Medulla oblongata (tissue), 1 donor: ENCODE measurements around the gene CNP.
"Not testable (repeated sequence)": the region's sequence is repeated elsewhere in the genome, so short reads cannot be mapped to it uniquely, and the experiment has no call there.

Experiments
- DNase-seq: peaks from one replicate; pipeline ENCODE4 v3.0.0-alpha.2; 2015; ENCODE audit errors: extremely low spot score

The CNP gene

GRCh38 chr17:42002792-42003301 lies 36.3 kb downstream of the CNP start:
- peak; percentile 66 for DNase-seq

DNA sequence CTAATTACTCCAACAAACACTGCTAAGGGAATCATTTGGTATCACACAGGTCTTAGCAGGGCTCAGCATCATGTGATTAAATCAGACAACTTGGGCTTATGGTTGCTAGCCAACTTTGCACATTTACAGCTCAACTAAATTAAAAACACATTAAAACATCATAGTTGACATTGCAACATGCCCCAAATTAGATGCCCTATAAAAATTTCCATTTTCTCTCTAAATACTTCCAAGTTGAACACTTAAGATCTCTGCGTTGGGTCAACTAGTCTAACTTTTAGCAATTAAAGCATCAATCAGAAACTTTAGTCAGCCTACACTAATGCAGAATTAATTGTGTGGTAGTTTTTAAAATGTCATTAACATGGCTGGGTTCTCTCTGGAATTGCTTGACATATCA lies 38.6 kb downstream of the CNP start:
- no peak for DNase-seq

DNA sequence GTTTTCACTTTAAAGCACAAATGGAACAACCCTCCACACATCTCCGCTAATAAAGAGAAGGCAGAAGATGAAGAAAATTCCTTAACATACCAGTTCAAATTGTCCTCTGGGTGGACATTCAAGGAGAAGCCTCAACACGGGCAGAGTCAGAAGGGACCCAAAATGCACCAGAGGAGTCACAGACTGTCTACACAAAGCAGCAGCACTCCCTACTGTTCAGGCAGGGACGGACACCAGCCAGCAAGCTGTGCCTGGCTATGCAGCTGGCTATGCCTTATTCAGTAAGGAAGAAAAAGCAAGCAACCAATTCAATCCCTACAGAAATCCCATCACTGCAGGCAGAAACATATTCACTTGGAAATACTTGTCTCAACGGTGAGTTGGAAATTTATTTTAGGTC lies 42.6 kb downstream of the CNP start:
- peak; percentile 88 for DNase-seq

GRCh38 chr17:42010266-42010680 lies 43.7 kb downstream of the CNP start:
- DNase-seq, result not testable (repeated sequence)

DNA sequence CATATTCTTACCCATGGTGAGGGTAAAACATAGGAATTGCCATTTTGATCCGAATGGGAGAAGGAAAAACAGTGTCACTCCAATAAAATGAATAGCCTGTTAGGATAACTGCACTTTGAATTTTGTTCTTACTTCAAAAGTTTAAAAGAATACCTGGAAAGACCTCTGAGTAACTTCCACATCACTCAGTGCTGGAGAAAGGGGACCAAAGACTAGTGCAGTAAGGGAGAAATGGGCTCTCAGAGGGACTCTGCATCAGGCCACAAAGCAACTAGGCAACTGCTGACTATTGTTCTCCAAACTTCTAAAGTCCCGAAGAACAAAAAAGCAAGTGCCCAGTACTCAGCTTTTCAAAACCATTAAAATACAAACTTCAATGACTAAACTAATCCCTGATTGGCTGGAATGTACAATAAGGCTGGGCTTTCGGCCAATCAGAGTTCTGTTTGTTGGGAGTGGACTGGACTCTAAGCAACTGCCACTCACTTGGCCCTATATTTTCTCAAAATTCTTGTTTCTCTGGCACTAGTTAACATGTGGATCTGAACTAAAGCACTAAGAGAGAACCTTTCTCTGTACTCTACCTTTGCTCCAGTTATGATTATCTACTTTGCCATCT lies 44.4 kb downstream of the CNP start:
- no peak for DNase-seq

DNA sequence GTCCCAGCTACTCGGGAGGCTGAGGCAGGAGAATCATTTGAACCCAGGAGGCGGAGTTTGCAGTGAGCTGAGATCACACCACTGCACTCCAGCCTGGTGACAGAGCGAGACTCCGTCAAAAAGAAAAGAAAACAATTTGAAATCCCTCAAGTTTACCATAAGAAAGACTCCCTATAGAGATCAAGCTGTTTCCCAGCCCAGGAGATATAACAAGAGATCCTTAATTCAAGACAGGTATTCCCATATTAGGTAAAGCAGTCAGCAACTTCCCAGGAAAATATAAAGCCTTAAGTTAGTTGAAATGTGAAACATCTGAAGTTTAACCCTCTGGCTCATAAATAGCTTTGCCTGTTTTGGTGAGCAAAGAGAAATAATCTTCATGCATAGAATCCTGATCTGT lies 45.8 kb downstream of the CNP start:
- DNase-seq, result not testable (repeated sequence)

GRCh38 chr17:42013740-42014139 lies 47.1 kb downstream of the CNP start:
- DNase-seq, result not testable (repeated sequence)

DNA sequence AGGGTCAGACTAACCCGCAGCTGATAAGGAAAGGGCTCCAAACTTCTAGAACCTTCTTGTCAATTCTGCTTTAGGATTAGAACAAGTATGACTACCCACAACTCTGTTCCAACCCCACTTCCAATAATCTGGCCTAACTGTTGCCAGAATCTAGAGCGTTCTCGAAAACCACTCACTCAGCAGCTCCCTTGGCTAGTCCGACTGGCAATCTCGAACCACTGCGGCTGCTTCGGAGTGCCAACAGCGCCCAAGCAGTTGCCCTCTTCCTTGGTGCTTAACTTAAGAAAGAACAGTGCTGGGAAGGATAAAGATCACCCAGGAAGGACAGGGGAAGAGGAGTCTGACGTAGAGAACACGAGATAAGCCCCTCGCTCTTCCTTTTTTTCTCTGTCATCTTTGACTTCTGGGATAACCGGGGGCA lies 49.8 kb downstream of the CNP start:
- peak; percentile 60 for DNase-seq

DNA sequence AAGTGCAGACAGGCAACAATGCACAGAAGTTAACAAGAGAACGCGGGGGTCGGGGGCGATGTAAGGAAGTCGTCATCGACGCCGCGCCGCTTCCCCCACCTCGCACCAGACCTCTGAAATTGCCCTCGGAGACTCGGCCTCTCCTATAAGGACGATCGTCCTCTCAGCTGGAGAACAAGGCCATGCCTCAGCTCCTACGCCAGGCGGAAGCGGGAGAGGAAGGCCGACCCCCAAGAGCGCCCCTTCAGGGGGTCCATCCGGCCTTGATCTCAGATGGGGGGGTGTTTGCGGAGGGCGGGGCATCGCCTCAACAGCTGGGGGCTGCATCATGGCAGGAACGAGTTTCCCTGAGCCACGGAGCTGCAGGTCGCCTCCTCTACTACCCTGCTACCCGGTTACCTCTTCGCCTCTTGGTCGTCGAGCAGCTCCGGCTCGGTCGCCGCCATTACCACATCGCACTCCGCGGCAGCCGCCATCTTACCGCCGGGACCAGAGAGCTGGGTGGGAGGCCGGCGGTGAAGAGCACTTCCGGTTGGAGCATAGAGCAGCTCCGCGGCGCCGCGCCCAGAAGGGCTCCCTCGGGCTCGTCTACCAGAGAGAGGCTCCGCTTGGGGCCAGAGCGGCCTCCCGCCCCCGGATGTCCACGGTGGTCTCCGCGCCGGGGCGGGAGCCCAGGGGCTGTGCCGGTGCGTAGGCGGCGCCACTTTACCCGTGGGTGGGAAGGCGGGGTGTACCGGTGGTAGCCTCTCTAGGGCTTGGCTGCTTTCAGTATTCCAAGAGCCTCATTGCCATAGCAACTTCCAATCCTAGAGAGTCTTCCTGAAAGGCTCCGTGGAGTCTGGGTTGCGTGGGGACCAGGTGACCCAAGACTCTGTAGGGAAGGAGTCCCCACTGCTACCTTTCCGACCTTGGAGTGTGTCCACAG lies 50.6 kb downstream of the CNP start, which contains the start of gene DNAJC7:
Gene DNAJC7 (minus strand): TSS at position 499 of the 925 bp plus-strand sequence. CDS start 23 bp downstream, at position 476.
- DNase-seq, result peak; percentile 95

DNA sequence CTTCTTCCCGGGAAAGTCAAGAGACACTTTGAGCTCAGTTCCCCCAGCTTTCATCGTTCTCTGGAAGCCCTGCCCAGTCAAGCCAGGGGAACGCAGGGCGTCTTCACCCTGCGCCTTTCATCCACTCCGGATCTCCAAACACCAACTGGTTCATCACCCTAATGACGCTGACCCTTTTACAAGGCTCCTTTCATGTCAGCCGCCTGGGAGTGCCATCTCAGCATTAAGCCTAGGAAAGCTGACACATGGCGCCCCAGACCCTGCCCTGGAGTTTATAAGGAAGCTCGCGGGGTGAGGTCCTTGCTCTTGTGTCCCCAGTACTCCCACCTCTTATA lies 51.2 kb downstream of the CNP start:
- DNase-seq, result no peak

DNA sequence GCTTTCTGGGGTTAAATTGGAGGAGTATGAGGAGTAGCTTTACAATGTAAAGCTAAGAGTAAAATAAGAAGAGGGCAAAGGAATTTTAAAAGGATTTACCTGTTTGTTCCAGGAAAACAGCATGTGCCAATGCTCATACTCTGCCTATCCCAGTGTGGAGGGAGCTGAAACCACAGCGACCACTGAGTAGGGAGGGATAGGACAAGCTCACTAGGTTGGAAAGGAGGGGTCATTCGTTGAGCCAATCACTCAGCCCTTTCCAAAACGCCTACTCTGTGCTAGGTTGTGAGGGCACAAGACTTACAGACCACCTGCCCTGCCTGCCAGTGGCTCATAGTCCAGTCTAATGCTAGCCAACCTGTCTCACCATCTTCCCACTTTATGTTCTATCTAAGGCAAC lies 51.7 kb downstream of the CNP start:
- no peak for DNase-seq

DNA sequence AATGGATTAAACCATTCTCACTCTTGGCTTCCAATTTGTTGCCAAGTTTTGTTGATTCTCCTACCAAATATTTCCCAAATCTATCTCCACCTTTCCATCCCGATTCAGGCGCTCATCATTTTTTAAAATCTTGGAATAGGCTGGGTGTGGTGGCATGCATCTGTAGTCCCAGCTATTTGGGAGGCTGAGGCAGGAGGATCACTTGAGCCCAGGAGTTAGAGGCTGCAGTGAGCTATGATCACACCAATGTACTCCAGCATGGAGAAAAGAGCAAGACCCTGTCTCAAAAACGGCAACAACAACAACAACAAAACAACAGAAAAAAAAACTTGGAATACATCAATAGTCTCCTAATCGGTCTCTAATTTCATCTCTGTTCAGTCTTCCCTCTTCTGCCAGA lies 52.4 kb downstream of the CNP start:
- DNase-seq, result no peak

GRCh38 chr17:42019509-42020404 lies 53.2 kb downstream of the CNP start, which contains the start of gene NKIRAS2:
Gene NKIRAS2 (plus strand): TSS chr17:42020090. CDS start chr17:42021578, 1,488 bp downstream.
- DNase-seq, result peak; percentile 91

- DNase-seq, result not testable (repeated sequence)
Measured at GRCh38 chr17:42020845-42021244, 54.2 kb downstream of the CNP start.

DNA sequence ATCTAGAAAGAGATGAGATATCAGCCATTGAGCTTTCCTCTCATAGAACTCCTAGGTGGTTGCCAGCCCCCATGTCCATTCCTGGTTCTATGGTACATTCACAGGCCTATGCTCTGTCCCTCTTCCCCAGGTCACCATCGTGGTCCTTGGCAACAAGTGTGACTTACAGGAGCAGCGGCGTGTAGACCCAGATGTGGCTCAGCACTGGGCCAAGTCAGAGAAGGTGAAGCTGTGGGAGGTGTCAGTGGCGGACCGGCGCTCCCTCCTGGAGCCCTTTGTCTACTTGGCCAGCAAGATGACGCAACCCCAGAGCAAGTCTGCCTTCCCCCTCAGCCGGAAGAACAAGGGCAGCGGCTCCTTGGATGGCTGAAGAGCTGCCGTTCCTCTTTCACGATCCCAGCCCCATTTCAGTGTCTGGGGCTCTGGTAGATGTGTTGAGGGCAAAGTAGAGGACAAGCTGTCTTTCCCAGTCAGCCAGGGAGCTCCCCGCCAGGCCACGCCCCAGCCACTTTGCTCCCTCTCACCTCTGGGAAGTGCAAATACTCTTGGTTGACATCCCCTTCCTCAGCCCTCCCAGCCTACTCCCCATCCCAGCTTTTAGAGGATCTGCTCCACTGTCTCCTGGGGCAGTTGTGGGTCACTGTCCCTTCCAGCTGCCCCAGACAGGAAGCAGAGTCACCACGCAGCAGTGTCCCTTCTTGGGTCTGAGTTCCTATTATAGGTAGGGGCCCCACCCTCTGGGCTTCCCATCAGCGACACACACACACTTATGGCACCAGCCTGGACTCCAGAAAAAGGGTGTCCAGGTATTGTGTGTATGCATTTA lies 57.1 kb downstream of the CNP start:
- DNase-seq, result no peak

GRCh38 chr17:42025191-42025579 lies 58.6 kb downstream of the CNP start:
- DNase-seq, result no peak

GRCh38 chr17:42025936-42026335 lies 59.3 kb downstream of the CNP start:
- DNase-seq, result no peak

GRCh38 chr17:42026857-42027589 lies 60.4 kb downstream of the CNP start:
- DNase-seq, result no peak
